Endothelial cell of umbilical vein (primary cell): Measurements from ENCODE around the gene GPR68. TPM values are rescaled to one million over a fixed set of nuclear protein-coding genes. Genes with fewer than 3 reads are reported as not detected.

Experiments
- BruUV-seq: library from RNA; stranded (reverse); fragments of 400-500 nt; replicated peaks from 2 replicates; lab custom pipeline; 2021; lab: Mats Ljungman, UMichigan
- CTCF ChIA-PET: fragments of 300-600, 350-600 bp; sonication (Branson Sonifier 250); formaldehyde crosslinking; loops from one replicate; lab custom pipeline; 2021; ENCODE audit warnings: antibody characterized with exemption, inconsistent platforms; lab: Charles Lee
- POLR2A ChIA-PET: fragments of 300-600, 350-600 bp; sonication (Branson Sonifier 250); formaldehyde crosslinking; loops from one replicate; lab custom pipeline; 2021; ENCODE audit warnings: antibody characterized with exemption, inconsistent platforms; lab: Charles Lee
- DNase-seq: peaks from one replicate; pipeline ENCODE4 v3.0.0-alpha.2; 2011; ENCODE audit warnings: low read depth, low spot score
- FAIRE-seq: peaks from 2 replicates; lab custom pipeline; 2011; peaks lifted over from hg19 to GRCh38; lab: Jason Lieb, UNC
- H2AFZ ChIP-seq: 2 replicates; pipeline ENCODE4 v1.6.0; 2012; ENCODE audit warnings: low read depth, low read length, control low read depth, inconsistent platforms
- H3K27ac ChIP-seq: 2 replicates; pipeline ENCODE4 v1.5.1; 2011; ENCODE audit warnings: low read depth, mild to moderate bottlenecking, control low read depth, low read length, moderate library complexity; ENCODE audit not compliant: insufficient read depth
- H3K27me3 ChIP-seq, 2 experiments: 2 replicates each; pipeline versions ENCODE4 v1.6.0 to v1.6.1; 2011; ENCODE audit warnings: low read length in 2 of 2, mixed read lengths in 1 of 2; ENCODE audit not compliant: control insufficient read depth in 2 of 2, insufficient read depth in 2 of 2
- H3K36me3 ChIP-seq, 2 experiments: 2 replicates in 1 of 2; 3 replicates in 1 of 2; pipeline ENCODE4 v1.5.1; 2011; ENCODE audit warnings: low read length in 2 of 2, mild to moderate bottlenecking in 1 of 2, moderate library complexity in 1 of 2; ENCODE audit not compliant: control insufficient read depth in 2 of 2, insufficient read depth in 2 of 2; ENCODE audit errors: extremely low read depth in 1 of 2
- H3K4me1 ChIP-seq: 3 replicates; pipeline ENCODE4 v1.5.1; 2011; ENCODE audit warnings: mild to moderate bottlenecking, low read length; ENCODE audit not compliant: control insufficient read depth, insufficient read depth; ENCODE audit errors: extremely low read depth
- H3K4me2 ChIP-seq: 2 replicates; pipeline ENCODE4 v1.6.1; 2011; ENCODE audit warnings: low read length, control low read depth, mixed read lengths; ENCODE audit not compliant: insufficient read depth
- H3K4me3 ChIP-seq, 3 experiments: fragments of 200-600 bp in 1 of 3; sonication (generic), shearing (Covaris generic) in 1 of 3; replicated peaks in 1 of 3; 2 replicates each; pipeline ENCODE4 v1.5.1; 2011 to 2016; ENCODE audit warnings: control low read depth in 3 of 3, low read length in 3 of 3, mild to moderate bottlenecking in 2 of 3, inconsistent platforms in 1 of 3, low read depth in 1 of 3, moderate library complexity in 1 of 3; ENCODE audit not compliant: insufficient read depth in 1 of 3
- H3K79me2 ChIP-seq: 2 replicates; pipeline ENCODE4 v1.6.0; 2012; ENCODE audit warnings: low read length, inconsistent platforms; ENCODE audit not compliant: control insufficient read depth, insufficient read depth
- H3K9ac ChIP-seq: replicated peaks from 2 replicates; pipeline ENCODE3; 2011; ENCODE audit warnings: low read length, control low read depth; ENCODE audit not compliant: insufficient read depth; ENCODE audit errors: extremely low read depth
- H3K9me1 ChIP-seq: replicated peaks from 3 replicates; pipeline ENCODE4 v1.6.0; 2011; ENCODE audit warnings: mild to moderate bottlenecking, low read length; ENCODE audit not compliant: control insufficient read depth, insufficient read depth; ENCODE audit errors: extremely low read depth
- H3K9me3 ChIP-seq: replicated peaks from 2 replicates; pipeline ENCODE4 v1.5.1; 2012; ENCODE audit warnings: low read length, inconsistent platforms; ENCODE audit not compliant: control insufficient read depth, insufficient read depth
- H4K20me1 ChIP-seq: replicated peaks from 2 replicates; pipeline ENCODE3; 2011; ENCODE audit warnings: mild to moderate bottlenecking, low read length; ENCODE audit not compliant: control insufficient read depth, insufficient read depth; ENCODE audit errors: extremely low read depth
- CTCF ChIP-seq, 2 donors: IDR thresholded peaks; 1 replicate in 1 of 2; 2 replicates in 1 of 2; pipeline ENCODE4 v1.5.1; 2011; ENCODE audit warnings: low read length in 2 of 2, mild to moderate bottlenecking in 2 of 2, moderate library complexity in 2 of 2, control low read depth in 1 of 2, inconsistent platforms in 1 of 2, low read depth in 1 of 2; ENCODE audit not compliant: insufficient read depth in 1 of 2; ENCODE audit errors: extremely low read depth in 1 of 2
- EZH2 ChIP-seq: IDR thresholded peaks from 2 replicates; pipeline ENCODE4 v1.6.1; 2012; ENCODE audit warnings: borderline replicate concordance, low read depth, mild to moderate bottlenecking, moderate library complexity, low read length, inconsistent platforms; ENCODE audit not compliant: severe bottlenecking
- FOS ChIP-seq: IDR thresholded peaks from 2 replicates; pipeline ENCODE4 v1.6.1; 2011; ENCODE audit warnings: mild to moderate bottlenecking, low read length, moderate library complexity, borderline replicate concordance; ENCODE audit not compliant: insufficient read depth
- GATA2 ChIP-seq: IDR thresholded peaks from 2 replicates; pipeline ENCODE4 v1.7.0; 2011; ENCODE audit warnings: low read depth, mild to moderate bottlenecking, moderate library complexity, mixed read lengths, low read length; ENCODE audit not compliant: insufficient read length, insufficient read depth
- JUN ChIP-seq: IDR thresholded peaks from 2 replicates; pipeline ENCODE4 v1.6.1; 2011; ENCODE audit warnings: borderline replicate concordance, low read depth; ENCODE audit not compliant: insufficient read length, insufficient read depth
- MAX ChIP-seq: IDR thresholded peaks from 2 replicates; pipeline ENCODE4 v1.6.1; 2011; ENCODE audit not compliant: insufficient read depth, insufficient read length
- MYC ChIP-seq: IDR thresholded peaks from one replicate; pipeline ENCODE4 v1.6.1; 2011; ENCODE audit warnings: mild to moderate bottlenecking, low read depth, low read length
- POLR2A ChIP-seq: IDR thresholded peaks from 2 replicates; pipeline ENCODE4 v1.6.1; 2012; ENCODE audit warnings: low read depth, mild to moderate bottlenecking, control low read depth, low read length
- POLR2AphosphoS5 ChIP-seq: IDR thresholded peaks from 2 replicates; pipeline ENCODE4 v1.6.1; 2012; ENCODE audit warnings: low read depth, mild to moderate bottlenecking, control low read depth, low read length, moderate library complexity; ENCODE audit not compliant: insufficient read depth
- dilution Hi-C: fragments of 300-500 bp; cut with MboI; formaldehyde crosslinking; loops from one replicate; pipeline ENCODE4 v1.15.0; 2019; ENCODE audit warnings: low sequenced_read_pairs; ENCODE audit not compliant: extremely low pct_ligation_motif_present
- intact Hi-C: fragments of 100-400 bp; cut with micrococcal nuclease; formaldehyde crosslinking; loops from one replicate; pipeline ENCODE4 v1.10.0; 2022
- polyA plus RNA-seq, 4 experiments: library from polyadenylated mRNA; depleted of rRNA in 3 of 4; stranded (reverse) in 3 of 4; unstranded in 1 of 4; fragments of >200 nt; gene quantifications; 2 replicates each; pipeline versions ENCODE4 v1.2.1 to v1.2.3, GENCODE V29; 2011 to 2012; ENCODE audit warnings: missing spikeins in 1 of 4
- total RNA-seq: library from RNA; stranded (reverse); gene quantifications from 2 replicates; pipeline ENCODE4 v1.2.3, GENCODE V29; 2021

The GPR68 gene
- total and polyA plus RNA-seq, 2 donors (not counting 3 experiments of a cell fraction or from before 2014, with no cell fraction given), result 0.24 to 0.36 TPM

GRCh38 chr14:91255026-91255695 is 10.7 kb upstream of the GPR68 start:
- no peaks in the 10 kb centered on the region for H3K9me1 ChIP-seq
- no peak overlapping the region for H2AFZ ChIP-seq
- POLR2A ChIA-PET, result interaction anchor here (0.6 kb wide), 1 partner anchor 54 kb away, joined by 6 read pairs; no protein-coding TSS in a partner anchor
- no peaks in the 10 kb centered on the region for H3K27me3 ChIP-seq
- no peaks in the 10 kb centered on the region for H4K20me1 ChIP-seq
- no peak overlapping the region for H3K27ac ChIP-seq
- DNase-seq (no peak), FAIRE-seq (no peak)
- H3K9ac ChIP-seq, result no peak overlapping the region
- H3K79me2 ChIP-seq, result no peaks in the 10 kb centered on the region
- intact Hi-C loops, result no loop called here
- dilution Hi-C loops, result no loop called here
- CTCF ChIA-PET, result interaction anchor here (1.0 to 3.7 kb wide), 3 partner anchors 10 to 78 kb away, joined by 3 to 16 read pairs (median 6); no protein-coding TSS in a partner anchor
- H3K36me3 ChIP-seq, result no peaks in the 10 kb centered on the region
- H3K9me3 ChIP-seq, result no peaks in the 10 kb centered on the region
- H3K4me3 ChIP-seq, result no peak overlapping the region
- no TSS peak for BruUV-seq
- no peak overlapping the region for H3K4me2 ChIP-seq
- peaks cover 7% of the 10 kb centered on the region for H3K4me1 ChIP-seq
- TF ChIP-seq GATA2 (no peak), MAX (no peak), CTCF (IDR thresholded peaks at IDR 0.05; ENCODE audit: extremely low read depth in 1 of 2, insufficient read depth in 1 of 2, low read depth in 1 of 2, low read length in 2 of 2) (no peak), EZH2 (no peak), FOS (no peak), POLR2AphosphoS5 (no peak), POLR2A (no peak), MYC (no peak), JUN (no peak)
